Activated CD8-positive, alpha-beta T cell treated with anti-CD3 and anti-CD28 coated beads for 36 hours (primary cell): Measurements from ENCODE around the gene ACAP3. TPM values are rescaled to one million over a fixed set of nuclear protein-coding genes. Genes with fewer than 3 reads are reported as not detected.

Experiments used
- ATAC-seq: fragments of 200-7000 bp; cut with Tn5 transposase; one replicate; pipeline ENCODE4 v1.10.0; 2021; ENCODE audit warnings: mild to moderate bottlenecking, moderate library complexity
- CTCF ChIA-PET: fragments of 350-600 bp; sonication (Branson Sonifier 250); formaldehyde crosslinking; loops from one replicate; lab custom pipeline; 2021; ENCODE audit warnings: antibody characterized with exemption; lab: Charles Lee
- POLR2A ChIA-PET: fragments of 350-600 bp; sonication (Branson Sonifier 250); formaldehyde crosslinking; loops from one replicate; lab custom pipeline; 2021; ENCODE audit warnings: antibody characterized with exemption; lab: Charles Lee
- DNase-seq: peaks from one replicate; pipeline ENCODE4 v3.0.0-alpha.2; 2020
- H3K27ac Mint-ChIP-seq: one replicate; pipeline ENCODE4 v1.8.0; 2021; ENCODE audit warnings: mild to moderate bottlenecking, mixed read lengths
- H3K27me3 Mint-ChIP-seq: one replicate; pipeline ENCODE4 v1.8.0; 2021; ENCODE audit warnings: mixed read lengths
- H3K36me3 Mint-ChIP-seq: one replicate; pipeline ENCODE4 v1.8.0; 2021; ENCODE audit warnings: low read depth, mixed read lengths
- H3K4me1 Mint-ChIP-seq: one replicate; pipeline ENCODE4 v1.8.0; 2021; ENCODE audit warnings: low read depth, mixed read lengths
- H3K4me3 Mint-ChIP-seq: one replicate; pipeline ENCODE4 v1.8.0; 2021; ENCODE audit warnings: mild to moderate bottlenecking, moderate library complexity, mixed read lengths
- H3K9me3 Mint-ChIP-seq: one replicate; pipeline ENCODE4 v1.8.0; 2021; ENCODE audit warnings: mixed read lengths
- CTCF ChIP-seq: fragments of 200-600 bp; IDR thresholded peaks from one replicate; pipeline ENCODE4 v1.8.0; 2022; ENCODE audit warnings: antibody characterized with exemption, mild to moderate bottlenecking
- intact Hi-C: fragments of 100-400 bp; cut with micrococcal nuclease; formaldehyde crosslinking; loops from one replicate; pipeline ENCODE4 v1.10.0; 2022
- total RNA-seq, 2 experiments: library from RNA; stranded (reverse); gene quantifications; one replicate each; pipeline ENCODE4 v1.2.3, GENCODE V29; 2021

ACAP3 gene
- total RNA-seq, 2 experiments from 2014 or later: 41.1 to 42.5 TPM

GRCh38 chr1:1354271-1355247, 46.8 kb upstream of the ACAP3 start:
- ChIA-PET POLR2A (interaction anchor here (0.6 to 1.1 kb wide), 3 partner anchors 17 to 239 kb away, joined by 3 to 4 read pairs (median 3); partner anchors contain the start of gene C1orf159), CTCF (interaction anchor here (0.6 to 3.8 kb wide), 3 partner anchors 17 to 96 kb away, joined by 3 to 40 read pairs (median 9); no protein-coding TSS in a partner anchor)
- DNase-seq: no peak
- H3K27ac Mint-ChIP-seq: no peak overlapping the region
- TF ChIP-seq CTCF: no peak
- H3K9me3 Mint-ChIP-seq: no peaks in the 10 kb centered on the region
- H3K36me3 Mint-ChIP-seq: no peaks in the 10 kb centered on the region
- no peak for ATAC-seq
- no peak overlapping the region for H3K4me3 Mint-ChIP-seq
- intact Hi-C loops: no loop called here
- peaks cover 12% of the 10 kb centered on the region for H3K27me3 Mint-ChIP-seq
- peaks cover 28% of the 10 kb centered on the region for H3K4me1 Mint-ChIP-seq

GRCh38 chr1:1353389-1354151, 45.8 kb upstream of the ACAP3 start:
- H3K27ac Mint-ChIP-seq: no peak overlapping the region
- no peak for TF ChIP-seq CTCF
- ChIA-PET POLR2A (interaction anchor here (0.7 kb wide), 2 partner anchors 18 kb away, joined by 3 to 4 read pairs; no protein-coding TSS in a partner anchor), CTCF (interaction anchor here (3.8 kb wide), 1 partner anchor 18 kb away, joined by 40 read pairs; no protein-coding TSS in a partner anchor)
- intact Hi-C loops: no loop called here
- ATAC-seq (no peak), DNase-seq (no peak)
- H3K9me3 Mint-ChIP-seq: no peaks in the 10 kb centered on the region
- H3K27me3 Mint-ChIP-seq: peaks cover 12% of the 10 kb centered on the region
- no peak overlapping the region for H3K4me3 Mint-ChIP-seq
- H3K36me3 Mint-ChIP-seq: no peaks in the 10 kb centered on the region
- peaks cover 20% of the 10 kb centered on the region for H3K4me1 Mint-ChIP-seq

GRCh38 chr1:1352786-1353388, 45.2 kb upstream of the ACAP3 start:
- intact Hi-C loops: no loop called here
- H3K27ac Mint-ChIP-seq: no peak overlapping the region
- peak overlapping the region; percentile 61 for H3K4me3 Mint-ChIP-seq
- ChIA-PET POLR2A (interaction anchor here (0.7 to 1.3 kb wide), 3 partner anchors 18 to 442 kb away, joined by 3 to 6 read pairs (median 3); no protein-coding TSS in a partner anchor), CTCF (interaction anchor here (3.8 kb wide), 1 partner anchor 19 kb away, joined by 40 read pairs; no protein-coding TSS in a partner anchor)
- TF ChIP-seq CTCF: no peak
- no peaks in the 10 kb centered on the region for H3K9me3 Mint-ChIP-seq
- no peaks in the 10 kb centered on the region for H3K36me3 Mint-ChIP-seq
- DNase-seq (no peak), ATAC-seq (no peak)
- peaks cover 17% of the 10 kb centered on the region for H3K4me1 Mint-ChIP-seq
- peaks cover 12% of the 10 kb centered on the region for H3K27me3 Mint-ChIP-seq

GRCh38 chr1:1351511-1352427, 44.0 kb upstream of the ACAP3 start:
- TF ChIP-seq CTCF: no peak
- H3K27me3 Mint-ChIP-seq: peaks cover 12% of the 10 kb centered on the region
- DNase-seq: no peak

More at GRCh38 chr1:1351511-1352427, 44.0 kb upstream of the ACAP3 start:
- CTCF ChIA-PET: interaction anchor here (3.8 kb wide), 1 partner anchor 20 kb away, joined by 40 read pairs; no protein-coding TSS in a partner anchor
- H3K9me3 Mint-ChIP-seq: no peaks in the 10 kb centered on the region
- ATAC-seq: no peak
- H3K27ac Mint-ChIP-seq: peak overlapping the region; percentile 49
- intact Hi-C loops: no loop called here
- peaks cover 22% of the 10 kb centered on the region for H3K4me1 Mint-ChIP-seq
- no peaks in the 10 kb centered on the region for H3K36me3 Mint-ChIP-seq
- peak overlapping the region; percentile 61 for H3K4me3 Mint-ChIP-seq
- POLR2A ChIA-PET: interaction anchor here (0.7 to 1.3 kb wide), 2 partner anchors 21 to 23 kb away, joined by 4 to 6 read pairs; partner anchors contain the start of gene AURKAIP1
